ENCODE results near the gene CHAF1B.

DNA sequence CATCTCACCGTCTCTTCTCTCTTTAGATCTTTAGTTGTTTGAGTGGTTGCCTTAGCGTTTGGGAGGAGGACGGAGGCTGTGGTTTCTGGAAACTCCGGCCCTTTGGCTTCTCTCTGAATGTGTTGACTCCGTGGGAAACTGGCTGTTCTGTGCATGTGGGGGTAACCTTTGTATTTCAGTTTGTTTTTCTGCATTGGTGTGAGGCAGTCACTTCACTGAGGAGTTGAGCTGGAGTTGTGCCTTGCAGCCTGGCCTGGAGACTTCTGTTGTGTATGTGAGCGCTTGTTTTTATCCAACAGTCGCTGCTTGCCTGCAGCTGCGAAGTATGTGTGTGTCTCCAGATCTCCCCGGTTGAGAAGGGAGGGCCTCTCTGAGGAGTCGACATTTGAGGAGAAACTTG is 61.1 kb downstream of the CHAF1B start:
- TF ChIP-seq, protein P1, sequence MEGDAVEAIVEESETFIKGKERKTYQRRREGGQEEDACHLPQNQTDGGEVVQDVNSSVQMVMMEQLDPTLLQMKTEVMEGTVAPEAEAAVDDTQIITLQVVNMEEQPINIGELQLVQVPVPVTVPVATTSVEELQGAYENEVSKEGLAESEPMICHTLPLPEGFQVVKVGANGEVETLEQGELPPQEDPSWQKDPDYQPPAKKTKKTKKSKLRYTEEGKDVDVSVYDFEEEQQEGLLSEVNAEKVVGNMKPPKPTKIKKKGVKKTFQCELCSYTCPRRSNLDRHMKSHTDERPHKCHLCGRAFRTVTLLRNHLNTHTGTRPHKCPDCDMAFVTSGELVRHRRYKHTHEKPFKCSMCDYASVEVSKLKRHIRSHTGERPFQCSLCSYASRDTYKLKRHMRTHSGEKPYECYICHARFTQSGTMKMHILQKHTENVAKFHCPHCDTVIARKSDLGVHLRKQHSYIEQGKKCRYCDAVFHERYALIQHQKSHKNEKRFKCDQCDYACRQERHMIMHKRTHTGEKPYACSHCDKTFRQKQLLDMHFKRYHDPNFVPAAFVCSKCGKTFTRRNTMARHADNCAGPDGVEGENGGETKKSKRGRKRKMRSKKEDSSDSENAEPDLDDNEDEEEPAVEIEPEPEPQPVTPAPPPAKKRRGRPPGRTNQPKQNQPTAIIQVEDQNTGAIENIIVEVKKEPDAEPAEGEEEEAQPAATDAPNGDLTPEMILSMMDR (IDR thresholded peaks at IDR 0.05) = no peak
- TF ChIP-seq POLR2A (IDR thresholded peaks at IDR 0.05) (no peak), EP300 (IDR thresholded peaks at IDR 0.05) (no peak), POLR2AphosphoS5 (IDR thresholded peaks at IDR 0.05) (no peak)

Measured in suprapubic skin (tissue), 4 donors.